Erythroblast (primary cell): ENCODE data around the gene PAOX.

Experiments used
- GATA1 ChIP-seq: IDR thresholded peaks from 2 replicates; pipeline ENCODE4 v1.6.1; 2011; ENCODE audit warnings: low read depth, mild to moderate bottlenecking, control low read depth, low read length, moderate library complexity
- POLR2A ChIP-seq: IDR thresholded peaks from 2 replicates; pipeline ENCODE4 v1.6.1; 2011; ENCODE audit warnings: mild to moderate bottlenecking, low read length

- TF ChIP-seq POLR2A (no peak), GATA1 (no peak)
Measured at GRCh38 chr10:133343558-133343957, 35.5 kb upstream of the PAOX start.
